HG03432 (cell line): Measurements from ENCODE around the gene PSENEN.

Experiments
- ATAC-seq: cut with Tn5 transposase; IDR thresholded peaks from one replicate; pipeline ENCODE4 v1.9.1; 2021; ENCODE audit warnings: mild to moderate bottlenecking, moderate library complexity; ENCODE audit not compliant: unreplicated experiment

The PSENEN gene

GRCh38 chr19:35750167-35750566 lies 4.7 kb downstream of the PSENEN start:
- ATAC-seq = no peak

GRCh38 chr19:35751839-35752745 lies 6.6 kb downstream of the PSENEN start:
- no peak for ATAC-seq

- ATAC-seq = no peak
Observed at GRCh38 chr19:35752746-35753350, 7.4 kb downstream of the PSENEN start.

GRCh38 chr19:35753634-35754369 lies 8.4 kb downstream of the PSENEN start:
- ATAC-seq = no peak

- no peak for ATAC-seq
Observed at GRCh38 chr19:35754370-35755130, 9.1 kb downstream of the PSENEN start.

- ATAC-seq = no peak
Observed at GRCh38 chr19:35755131-35755549, 9.7 kb downstream of the PSENEN start.

- ATAC-seq = no peak
Observed at GRCh38 chr19:35755550-35756376, 10.3 kb downstream of the PSENEN start.

- ATAC-seq = no peak
Observed at GRCh38 chr19:35756377-35757230, 11.2 kb downstream of the PSENEN start, which contains the start of gene HSPB6. Gene HSPB6, minus strand, starts transcription at chr19:35757029. Its CDS starts 21 bp downstream, at chr19:35757008.

GRCh38 chr19:35757231-35757748 lies 11.8 kb downstream of the PSENEN start:
- ATAC-seq = peak; percentile 9

- peak; percentile 92 for ATAC-seq
Observed at GRCh38 chr19:35757749-35758608, 12.5 kb downstream of the PSENEN start, which contains the start of gene PROSER3. Gene PROSER3, plus strand, starts transcription at chr19:35758176. Its CDS starts 40 bp downstream, at chr19:35758216.

- ATAC-seq = no peak
Observed at GRCh38 chr19:35759697-35760096, 14.2 kb downstream of the PSENEN start.

- ATAC-seq = no peak
Observed at GRCh38 chr19:35760711-35761349, 15.4 kb downstream of the PSENEN start.

GRCh38 chr19:35764432-35765315 lies 19.2 kb downstream of the PSENEN start:
- ATAC-seq = no peak

GRCh38 chr19:35766571-35767104 lies 21.2 kb downstream of the PSENEN start:
- ATAC-seq = no peak

GRCh38 chr19:35767288-35768081 lies 22.0 kb downstream of the PSENEN start:
- no peak for ATAC-seq
